OCI-LY7 (cell line): Measurements from ENCODE around the gene ACTN2. TPM values are rescaled to one million over a fixed set of nuclear protein-coding genes. Genes with fewer than 3 reads are reported as not detected.

Source experiments
- BruUV-seq: library from RNA; stranded (reverse); fragments of 400-500 nt; replicated peaks from 2 replicates; lab custom pipeline; 2021; lab: Mats Ljungman, UMichigan
- CTCF ChIA-PET: fragments of 300-600 bp; sonication (Branson Sonifier 250); formaldehyde crosslinking; loops from one replicate; lab custom pipeline; 2022; ENCODE audit warnings: antibody characterized with exemption; ENCODE audit not compliant: unreplicated experiment; lab: Charles Lee
- POLR2A ChIA-PET: fragments of 300-600 bp; sonication (Branson Sonifier 250); formaldehyde crosslinking; loops from one replicate; lab custom pipeline; 2022; ENCODE audit warnings: antibody characterized with exemption; lab: Charles Lee
- DNase-seq: peaks from one replicate; pipeline ENCODE4 v3.0.0-alpha.2; 2015; ENCODE audit warnings: low spot score
- H2AFZ ChIP-seq: fragments of 200-600 bp; sonication (generic), shearing (Covaris generic); 2 replicates; pipeline ENCODE4 v1.6.1; 2014; ENCODE audit warnings: mild to moderate bottlenecking, antibody characterized with exemption, low read length, moderate library complexity
- H3K27ac ChIP-seq: fragments of 200-600 bp; sonication (generic); 2 replicates; pipeline ENCODE4 v1.5.1; 2014; ENCODE audit warnings: mixed run types, low read depth, mild to moderate bottlenecking, moderate library complexity, low read length, inconsistent platforms; ENCODE audit not compliant: poor library complexity, severe bottlenecking
- H3K36me3 ChIP-seq: fragments of 200-600 bp; sonication (generic); 2 replicates; pipeline ENCODE4 v1.6.1; 2014; ENCODE audit warnings: mild to moderate bottlenecking, antibody characterized with exemption, low read length, moderate library complexity, mixed read lengths; ENCODE audit not compliant: insufficient read depth
- H3K4me1 ChIP-seq: fragments of 200-600 bp; sonication (generic); 2 replicates; pipeline ENCODE4 v1.5.1; 2014; ENCODE audit warnings: mild to moderate bottlenecking, low read length; ENCODE audit not compliant: insufficient read depth, poor library complexity, severe bottlenecking
- H3K4me2 ChIP-seq: fragments of 200-600 bp; sonication (generic); 2 replicates; pipeline ENCODE4 v1.6.1; 2014; ENCODE audit warnings: mild to moderate bottlenecking, low read length
- H3K4me3 ChIP-seq: fragments of 200-600 bp; sonication (generic); 2 replicates; pipeline ENCODE4 v1.5.1; 2014; ENCODE audit warnings: mild to moderate bottlenecking, low read depth, low read length; ENCODE audit not compliant: poor library complexity, severe bottlenecking
- H3K79me2 ChIP-seq: fragments of 200-600 bp; sonication (generic); 2 replicates; pipeline ENCODE4 v1.6.1; 2016; ENCODE audit warnings: low read depth, mild to moderate bottlenecking, low read length, moderate library complexity, mixed read lengths; ENCODE audit not compliant: insufficient read depth
- H3K9me2 ChIP-seq: fragments of 200-600 bp; sonication (generic); 2 replicates; pipeline ENCODE4 v1.6.1; 2016; ENCODE audit warnings: mild to moderate bottlenecking, low read length, mixed read lengths; ENCODE audit not compliant: insufficient read depth
- H3K9me3 ChIP-seq: fragments of 200-600 bp; sonication (generic); 2 replicates; pipeline ENCODE4 v1.6.1; 2014; ENCODE audit warnings: mild to moderate bottlenecking, mixed run types, low read length, mixed read lengths
- H4K20me1 ChIP-seq: fragments of 200-600 bp; sonication (generic); 2 replicates; pipeline ENCODE4 v1.6.1; 2014; ENCODE audit warnings: mild to moderate bottlenecking, antibody characterized with exemption, low read length, moderate library complexity, mixed read lengths; ENCODE audit not compliant: insufficient read depth
- EZH2phosphoT487 ChIP-seq: fragments of 200-600 bp; sonication (generic); IDR thresholded peaks from 2 replicates; pipeline ENCODE4 v1.6.1; 2018; ENCODE audit warnings: low read depth, borderline replicate concordance, mild to moderate bottlenecking, mixed run types, antibody characterized with exemption, low read length, moderate library complexity, mixed read lengths
- intact Hi-C: fragments of 100-400 bp; cut with micrococcal nuclease; formaldehyde crosslinking; loops from one replicate; pipeline ENCODE4 v1.10.0; 2022; ENCODE audit not compliant: unreplicated experiment
- total RNA-seq, 2 experiments: library from RNA; depleted of rRNA in 1 of 2; stranded (reverse); fragments of >200 nt in 1 of 2; shearing (Covaris generic) in 1 of 2; gene quantifications; 2 replicates each; pipeline ENCODE4 v1.2.3, GENCODE V29; 2014 to 2022
- TF ChIP-seq, protein P1 (sequence below): fragments of 200-600 bp; sonication (generic); conservative IDR thresholded peaks from 2 replicates; pipeline ENCODE4 v1.5.1; 2014; ENCODE audit warnings: mild to moderate bottlenecking, antibody characterized with exemption, low read length, moderate library complexity, mixed read lengths

ACTN2 gene
- total RNA-seq, 2 experiments from 2014 or later, result not detected

DNA sequence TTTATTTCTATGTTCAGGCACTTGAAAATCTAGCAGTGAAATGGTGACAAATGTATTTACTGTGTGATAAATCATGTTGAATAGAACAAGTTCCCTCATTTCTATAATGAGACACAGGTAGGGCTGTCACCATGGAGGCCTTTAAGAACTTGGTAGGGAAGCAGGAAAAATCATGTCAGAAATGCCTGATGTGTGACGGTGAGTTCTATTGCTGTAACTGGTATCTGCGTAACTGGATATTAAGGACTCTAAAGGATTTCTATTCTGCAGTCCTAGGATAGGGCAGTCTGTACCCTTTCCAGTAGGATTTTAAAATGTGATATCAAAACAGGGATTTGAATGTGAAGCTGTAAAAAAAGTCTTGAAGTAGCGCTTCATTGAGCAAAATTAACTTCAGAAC, 15.5 kb downstream of the ACTN2 start:
- H3K27ac ChIP-seq, result no peak overlapping the region
- no peak for DNase-seq
- H3K9me3 ChIP-seq, result no peaks in the 10 kb centered on the region
- TF ChIP-seq, protein P1, sequence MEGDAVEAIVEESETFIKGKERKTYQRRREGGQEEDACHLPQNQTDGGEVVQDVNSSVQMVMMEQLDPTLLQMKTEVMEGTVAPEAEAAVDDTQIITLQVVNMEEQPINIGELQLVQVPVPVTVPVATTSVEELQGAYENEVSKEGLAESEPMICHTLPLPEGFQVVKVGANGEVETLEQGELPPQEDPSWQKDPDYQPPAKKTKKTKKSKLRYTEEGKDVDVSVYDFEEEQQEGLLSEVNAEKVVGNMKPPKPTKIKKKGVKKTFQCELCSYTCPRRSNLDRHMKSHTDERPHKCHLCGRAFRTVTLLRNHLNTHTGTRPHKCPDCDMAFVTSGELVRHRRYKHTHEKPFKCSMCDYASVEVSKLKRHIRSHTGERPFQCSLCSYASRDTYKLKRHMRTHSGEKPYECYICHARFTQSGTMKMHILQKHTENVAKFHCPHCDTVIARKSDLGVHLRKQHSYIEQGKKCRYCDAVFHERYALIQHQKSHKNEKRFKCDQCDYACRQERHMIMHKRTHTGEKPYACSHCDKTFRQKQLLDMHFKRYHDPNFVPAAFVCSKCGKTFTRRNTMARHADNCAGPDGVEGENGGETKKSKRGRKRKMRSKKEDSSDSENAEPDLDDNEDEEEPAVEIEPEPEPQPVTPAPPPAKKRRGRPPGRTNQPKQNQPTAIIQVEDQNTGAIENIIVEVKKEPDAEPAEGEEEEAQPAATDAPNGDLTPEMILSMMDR, result no peak
- no peak for TF ChIP-seq EZH2phosphoT487
- no peaks in the 10 kb centered on the region for H3K79me2 ChIP-seq
- H2AFZ ChIP-seq, result no peak overlapping the region
- ChIA-PET CTCF (no interaction called here), POLR2A (no interaction called here)
- H3K4me1 ChIP-seq, result no peaks in the 10 kb centered on the region
- H3K36me3 ChIP-seq, result no peaks in the 10 kb centered on the region
- no peaks in the 10 kb centered on the region for H4K20me1 ChIP-seq
- no peaks in the 10 kb centered on the region for H3K9me2 ChIP-seq
- BruUV-seq, result no TSS peak
- H3K4me2 ChIP-seq, result no peak overlapping the region
- intact Hi-C loops, result no loop called here
- H3K4me3 ChIP-seq, result no peak overlapping the region

DNA sequence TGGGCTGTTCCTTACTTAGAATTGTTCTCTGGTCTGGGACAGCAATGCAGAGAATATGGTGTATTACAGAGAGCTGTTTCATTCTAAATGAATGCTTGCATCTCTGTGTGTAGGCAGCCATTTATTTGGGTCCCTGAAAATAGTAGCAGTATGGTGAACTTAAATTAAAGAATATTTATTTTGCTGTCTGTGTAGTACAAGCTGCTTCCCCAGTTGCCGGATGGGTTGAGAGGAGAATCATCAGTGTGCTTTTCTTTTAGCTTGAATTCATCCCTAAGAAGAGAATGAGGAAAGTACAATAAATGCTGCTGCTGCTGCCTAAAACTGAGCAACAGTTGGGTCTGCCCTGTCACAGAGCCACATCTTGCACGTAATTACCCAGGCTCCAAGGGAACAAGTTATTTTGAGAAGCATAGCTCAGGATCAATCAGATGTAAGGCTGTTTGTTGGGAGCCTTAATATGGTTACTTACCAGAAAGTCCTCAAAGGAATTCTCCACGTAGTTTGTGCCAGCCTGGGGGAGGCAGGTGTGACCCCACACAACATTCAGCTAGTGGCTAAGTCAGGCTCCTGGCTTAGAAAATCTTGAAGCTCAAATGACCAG, 16.6 kb downstream of the ACTN2 start:
- Histone ChIP-seq H3K9me3 (no peaks in the 10 kb centered on the region), H3K27ac (no peak overlapping the region), H3K4me1 (no peaks in the 10 kb centered on the region), H4K20me1 (no peaks in the 10 kb centered on the region), H3K9me2 (no peaks in the 10 kb centered on the region), H3K4me3 (no peak overlapping the region), H2AFZ (no peak overlapping the region), H3K36me3 (no peaks in the 10 kb centered on the region), H3K79me2 (no peaks in the 10 kb centered on the region), H3K4me2 (no peak overlapping the region)
- POLR2A ChIA-PET, result interaction anchor here (0.6 to 1.3 kb wide), 4 partner anchors 18 to 1157 kb away, joined by 3 to 12 read pairs (median 5); no protein-coding TSS in a partner anchor
- TF ChIP-seq, protein P1, result no peak
- TF ChIP-seq EZH2phosphoT487, result no peak
- CTCF ChIA-PET, result no interaction called here
- no peak for DNase-seq
- no TSS peak for BruUV-seq
- intact Hi-C loops, result no loop called here

DNA sequence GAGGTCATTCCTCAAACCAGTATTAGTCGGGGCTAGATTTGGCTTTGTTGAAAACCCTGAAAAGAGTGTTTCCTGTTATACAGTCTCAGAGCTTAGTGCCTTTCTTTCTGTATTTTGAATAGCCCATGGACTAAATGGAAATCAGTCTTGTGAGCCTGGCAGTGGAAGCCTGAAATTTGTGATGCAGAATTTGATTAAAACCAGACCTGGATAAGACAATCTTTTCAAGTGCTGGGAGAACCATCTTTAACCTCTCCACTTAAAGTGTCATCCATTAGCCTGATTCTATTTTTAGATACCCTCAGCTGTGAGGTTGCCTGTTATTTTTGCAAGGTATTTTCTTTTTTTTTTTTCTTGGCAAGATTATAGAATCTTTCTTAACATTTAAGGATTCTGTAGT, 19.5 kb downstream of the ACTN2 start:
- no peaks in the 10 kb centered on the region for H3K79me2 ChIP-seq
- H3K4me2 ChIP-seq, result no peak overlapping the region
- no peaks in the 10 kb centered on the region for H4K20me1 ChIP-seq
- no peak overlapping the region for H3K4me3 ChIP-seq
- no peak for TF ChIP-seq EZH2phosphoT487
- H2AFZ ChIP-seq, result no peak overlapping the region
- intact Hi-C loops, result no loop called here
- H3K4me1 ChIP-seq, result no peaks in the 10 kb centered on the region
- POLR2A ChIA-PET, result interaction anchor here (1.4 kb wide), 1 partner anchor 10 kb away, joined by 8 read pairs; no protein-coding TSS in a partner anchor
- no peaks in the 10 kb centered on the region for H3K9me2 ChIP-seq
- BruUV-seq, result no TSS peak
- H3K27ac ChIP-seq, result no peak overlapping the region
- CTCF ChIA-PET, result no interaction called here
- no peaks in the 10 kb centered on the region for H3K9me3 ChIP-seq
- no peaks in the 10 kb centered on the region for H3K36me3 ChIP-seq
- DNase-seq, result no peak
